Breast epithelium (tissue), 4 donors: ENCODE results near the gene HIBCH. TPM values are rescaled to one million over a fixed set of nuclear protein-coding genes. Genes with fewer than 3 reads are reported as not detected.
A peak's percentile ranks its signal among the peaks of the same experiment; 100 is the strongest.

Experiments used
- DNase-seq, 2 donors: peaks; one replicate each; pipeline ENCODE4 v3.0.0-alpha.2; 2019; ENCODE audit warnings: low spot score in 2 of 2
- H3K27ac ChIP-seq, 2 donors: fragments of 200-600 bp; sonication (generic) in 1 of 2; one replicate each; pipeline ENCODE4 v1.5.1; 2016 to 2019; ENCODE audit warnings: mild to moderate bottlenecking in 1 of 2
- H3K27me3 ChIP-seq, 2 donors: fragments of 200-600 bp; sonication (generic) in 1 of 2; one replicate each; pipeline versions ENCODE4 v1.5.1 to v1.6.0; 2017 to 2019; ENCODE audit warnings: control low read depth in 1 of 2, mild to moderate bottlenecking in 1 of 2
- H3K36me3 ChIP-seq: fragments of 200-600 bp; one replicate; pipeline ENCODE4 v1.5.1; 2019
- H3K4me1 ChIP-seq, 2 donors: fragments of 200-600 bp; sonication (generic); one replicate each; pipeline ENCODE4 v1.5.1; 2016 to 2019; ENCODE audit warnings: control low read depth in 1 of 2
- H3K4me3 ChIP-seq, 3 donors: fragments of 200-600 bp; sonication (generic); 1 replicate in 2 of 3; 2 replicates in 1 of 3; pipeline ENCODE4 v1.5.1; 2016 to 2019; ENCODE audit warnings: mild to moderate bottlenecking in 3 of 3, moderate library complexity in 2 of 3
- H3K9me3 ChIP-seq, 2 donors: fragments of 200-600 bp; sonication (generic) in 1 of 2; one replicate each; pipeline ENCODE4 v1.5.1; 2016 to 2019; ENCODE audit warnings: control low read depth in 1 of 2
- POLR2A ChIP-seq: fragments of 450-650 bp; IDR thresholded peaks from one replicate; pipeline ENCODE4 v1.6.1; 2016; ENCODE audit warnings: antibody characterized with exemption, mild to moderate bottlenecking, moderate library complexity
- POLR2AphosphoS5 ChIP-seq, 3 donors: sonication (generic); formaldehyde crosslinking; IDR thresholded peaks; one replicate each; pipeline ENCODE4 v1.6.1; 2017; ENCODE audit warnings: antibody characterized with exemption in 3 of 3
- intact Hi-C: fragments of 100-400 bp; cut with DNase I; formaldehyde crosslinking; loops from one replicate; pipeline ENCODE4 v1.15.1; 2023; ENCODE audit warnings: low total_unique reads
- total RNA-seq, 3 donors: library from RNA; depleted of rRNA; stranded (reverse); fragments of >200 nt; gene quantifications; one replicate each; pipeline ENCODE4 v1.1.0, GENCODE V29; 2016
- TF ChIP-seq, protein P1 (sequence below), 3 donors: fragments of 450-650 bp; IDR thresholded peaks; one replicate each; pipeline ENCODE4 v1.5.1; 2016 to 2017; ENCODE audit warnings: antibody characterized with exemption in 3 of 3, mild to moderate bottlenecking in 3 of 3, moderate library complexity in 3 of 3

The HIBCH gene
- total RNA-seq, 3 donors from 2014 or later: 22.2 to 31.8 (median 22.9) TPM

DNA sequence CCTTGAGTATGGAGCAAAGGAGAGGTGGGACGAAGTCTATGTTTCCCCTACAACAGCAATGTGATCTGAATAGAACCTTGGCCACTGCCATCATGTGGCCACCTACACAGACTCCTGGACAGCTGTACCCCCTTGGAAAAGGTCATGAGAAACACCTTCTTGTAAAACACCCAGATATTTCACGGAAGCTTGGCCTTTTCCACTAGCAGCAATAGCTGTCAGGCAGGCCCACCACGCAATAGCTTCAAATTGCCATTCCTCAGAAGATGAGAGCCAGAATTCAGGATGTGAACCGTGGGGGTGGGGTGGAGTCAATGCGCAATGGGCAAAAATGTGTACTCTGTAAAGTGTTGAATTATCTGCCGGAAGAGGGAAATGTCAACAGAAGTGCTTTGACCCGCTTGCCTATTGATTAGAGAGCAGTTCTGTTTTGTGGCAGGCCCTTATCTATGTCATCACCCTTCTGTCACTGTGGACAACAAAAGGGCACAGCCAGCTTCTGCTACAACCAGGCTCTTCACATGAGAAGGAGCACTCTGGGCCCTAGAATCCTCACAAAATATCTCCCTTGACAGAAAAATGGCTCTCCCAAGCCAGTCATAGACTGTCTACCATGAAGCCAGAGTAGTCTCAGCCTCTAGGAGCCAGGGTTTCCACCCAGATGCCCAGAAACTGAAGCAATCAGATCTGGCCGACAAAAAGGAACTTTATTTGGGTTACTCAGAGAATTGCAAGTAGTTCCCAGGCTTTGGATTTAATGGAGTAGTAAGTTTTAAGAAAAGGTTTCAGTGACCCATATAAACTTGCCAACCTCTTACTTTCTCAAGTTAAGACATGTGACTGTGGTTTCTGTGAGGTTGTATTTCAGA lies 33.3 kb upstream of the HIBCH start:
- Histone ChIP-seq H3K9me3 (no peaks in the 10 kb centered on the region), H3K27ac (peak overlapping the region; percentile 78 to 79), H3K4me1 (peaks cover 0 to 13% of the 10 kb centered on the region in 2 donors), H3K36me3 (no peaks in the 10 kb centered on the region), H3K27me3 (no peaks in the 10 kb centered on the region), H3K4me3 (no peak overlapping the region)
- DNase-seq: no peak
- intact Hi-C loops: no loop called here
- TF ChIP-seq POLR2A (no peak), POLR2AphosphoS5 (IDR thresholded peaks at IDR 0.05) (no peak)
- TF ChIP-seq, protein P1, sequence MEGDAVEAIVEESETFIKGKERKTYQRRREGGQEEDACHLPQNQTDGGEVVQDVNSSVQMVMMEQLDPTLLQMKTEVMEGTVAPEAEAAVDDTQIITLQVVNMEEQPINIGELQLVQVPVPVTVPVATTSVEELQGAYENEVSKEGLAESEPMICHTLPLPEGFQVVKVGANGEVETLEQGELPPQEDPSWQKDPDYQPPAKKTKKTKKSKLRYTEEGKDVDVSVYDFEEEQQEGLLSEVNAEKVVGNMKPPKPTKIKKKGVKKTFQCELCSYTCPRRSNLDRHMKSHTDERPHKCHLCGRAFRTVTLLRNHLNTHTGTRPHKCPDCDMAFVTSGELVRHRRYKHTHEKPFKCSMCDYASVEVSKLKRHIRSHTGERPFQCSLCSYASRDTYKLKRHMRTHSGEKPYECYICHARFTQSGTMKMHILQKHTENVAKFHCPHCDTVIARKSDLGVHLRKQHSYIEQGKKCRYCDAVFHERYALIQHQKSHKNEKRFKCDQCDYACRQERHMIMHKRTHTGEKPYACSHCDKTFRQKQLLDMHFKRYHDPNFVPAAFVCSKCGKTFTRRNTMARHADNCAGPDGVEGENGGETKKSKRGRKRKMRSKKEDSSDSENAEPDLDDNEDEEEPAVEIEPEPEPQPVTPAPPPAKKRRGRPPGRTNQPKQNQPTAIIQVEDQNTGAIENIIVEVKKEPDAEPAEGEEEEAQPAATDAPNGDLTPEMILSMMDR (IDR thresholded peaks at IDR 0.05): no peak

DNA sequence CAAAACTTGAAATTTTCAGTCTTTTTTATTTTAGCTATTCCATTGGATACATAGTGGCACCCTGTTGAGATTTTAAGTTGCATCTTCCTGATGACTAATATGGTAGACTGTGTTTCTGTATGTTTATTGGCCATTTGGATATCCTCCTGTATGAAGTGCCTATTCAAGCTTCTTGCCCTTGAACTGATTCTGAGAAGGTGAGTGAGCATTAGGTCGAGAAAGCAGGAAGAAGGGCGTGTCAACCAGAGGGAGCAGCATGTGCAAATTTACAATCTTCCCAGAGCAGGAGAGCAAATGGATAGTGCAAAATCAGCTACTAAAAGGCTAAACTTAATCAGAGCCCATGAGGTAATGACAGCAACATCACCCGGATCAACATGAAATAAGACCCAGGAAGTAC lies 32.3 kb upstream of the HIBCH start:
- Histone ChIP-seq H3K4me1 (peaks cover 0 to 13% of the 10 kb centered on the region in 2 donors), H3K36me3 (no peaks in the 10 kb centered on the region), H3K27me3 (no peaks in the 10 kb centered on the region), H3K4me3 (no peak overlapping the region), H3K27ac (peak overlapping the region in 1 of 2 donors; percentile 78), H3K9me3 (no peaks in the 10 kb centered on the region)
- no peak for DNase-seq
- intact Hi-C loops: no loop called here
- TF ChIP-seq, protein P1 (IDR thresholded peaks at IDR 0.05): no peak
- no peak for TF ChIP-seq POLR2AphosphoS5 (IDR thresholded peaks at IDR 0.05)
- TF ChIP-seq POLR2A: no peak

DNA sequence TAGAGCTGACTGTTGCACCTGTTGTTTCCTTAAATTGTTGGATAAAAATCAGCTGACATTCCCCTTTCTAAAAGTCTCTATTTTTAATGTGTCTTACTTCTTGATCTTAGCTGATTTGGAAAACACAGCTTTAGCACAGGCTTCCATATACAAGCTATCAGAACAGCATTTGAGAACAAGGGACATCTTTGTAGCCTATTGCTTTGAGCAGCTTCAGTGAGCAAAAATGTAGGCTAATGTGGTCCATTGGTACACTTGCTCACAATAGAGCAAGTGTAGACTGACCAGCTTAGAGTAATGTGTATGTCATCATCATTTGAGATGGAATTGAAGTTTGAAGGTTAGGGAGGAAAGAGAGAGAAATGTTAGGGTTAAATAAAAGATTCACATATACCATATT lies 30.7 kb upstream of the HIBCH start:
- no peak overlapping the region for H3K27ac ChIP-seq
- H3K27me3 ChIP-seq: no peaks in the 10 kb centered on the region
- no peak for DNase-seq
- peaks cover 0 to 13% of the 10 kb centered on the region in 2 donors for H3K4me1 ChIP-seq
- TF ChIP-seq, protein P1 (IDR thresholded peaks at IDR 0.05): no peak
- no peak for TF ChIP-seq POLR2A
- no peak for TF ChIP-seq POLR2AphosphoS5 (IDR thresholded peaks at IDR 0.05)
- intact Hi-C loops: no loop called here
- no peaks in the 10 kb centered on the region for H3K9me3 ChIP-seq
- H3K36me3 ChIP-seq: no peaks in the 10 kb centered on the region
- no peak overlapping the region for H3K4me3 ChIP-seq

DNA sequence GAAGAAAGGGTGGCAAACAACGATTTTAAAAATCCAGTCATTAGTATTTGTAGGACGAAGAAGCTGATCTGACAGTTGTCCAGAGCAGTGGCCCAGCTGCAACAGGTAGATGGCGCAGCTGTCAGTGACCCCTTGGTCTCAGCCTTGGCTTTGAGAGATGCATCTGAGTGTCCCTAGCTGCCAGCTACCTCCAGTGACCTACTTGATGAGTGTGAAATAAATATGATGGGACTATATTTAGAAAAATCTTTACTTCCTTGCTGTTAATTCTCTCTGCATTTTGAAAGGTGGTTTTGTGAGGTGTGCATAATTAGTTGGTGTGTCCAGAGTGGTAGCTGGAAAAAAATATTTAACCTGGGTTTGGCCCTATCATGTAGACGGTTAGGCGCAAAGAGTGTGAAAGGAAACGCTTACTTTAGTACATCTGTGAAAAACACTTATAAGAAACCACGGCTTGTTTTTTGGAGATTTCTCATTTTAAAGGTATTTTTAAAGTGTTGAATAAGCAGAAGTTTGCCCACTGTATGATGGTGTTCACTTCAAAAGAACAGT lies 24.7 kb upstream of the HIBCH start:
- H3K27me3 ChIP-seq: no peaks in the 10 kb centered on the region
- no peaks in the 10 kb centered on the region for H3K9me3 ChIP-seq
- H3K27ac ChIP-seq: peak overlapping the region; percentile 95 to 96
- no peaks in the 10 kb centered on the region for H3K4me1 ChIP-seq
- TF ChIP-seq, protein P1 (IDR thresholded peaks at IDR 0.05): peak in 2 of 3 donors; percentile 19 to 30
- no peak for TF ChIP-seq POLR2A
- intact Hi-C loops: no loop called here
- H3K4me3 ChIP-seq: peak overlapping the region; percentile 69 to 84 (median 73)
- DNase-seq: peak in 1 of 2 donors; percentile 58
- no peaks in the 10 kb centered on the region for H3K36me3 ChIP-seq
